Stimulated activated CD4-positive, alpha-beta T cell treated with anti-CD3 and anti-CD28 coated beads, TNF-alpha, amount 100 ng/mL, for 24 hours (primary cell): ENCODE measurements around the gene SREBF2.
A peak's percentile ranks its signal among the peaks of the same experiment; 100 is the strongest.

Experiments
- DNase-seq, 3 experiments: peaks; one replicate each; pipeline ENCODE4 v3.0.0-alpha.2; 2020; ENCODE audit warnings: low read depth in 3 of 3

The SREBF2 gene

GRCh38 chr22:41832553-41833368 lies at the start of gene SREBF2:
TSS of gene SREBF2 (plus strand) at chr22:41833105. CDS start at chr22:41833271, 166 bp downstream.
- peak; percentile 97 to 99 (median 98) for DNase-seq

DNA sequence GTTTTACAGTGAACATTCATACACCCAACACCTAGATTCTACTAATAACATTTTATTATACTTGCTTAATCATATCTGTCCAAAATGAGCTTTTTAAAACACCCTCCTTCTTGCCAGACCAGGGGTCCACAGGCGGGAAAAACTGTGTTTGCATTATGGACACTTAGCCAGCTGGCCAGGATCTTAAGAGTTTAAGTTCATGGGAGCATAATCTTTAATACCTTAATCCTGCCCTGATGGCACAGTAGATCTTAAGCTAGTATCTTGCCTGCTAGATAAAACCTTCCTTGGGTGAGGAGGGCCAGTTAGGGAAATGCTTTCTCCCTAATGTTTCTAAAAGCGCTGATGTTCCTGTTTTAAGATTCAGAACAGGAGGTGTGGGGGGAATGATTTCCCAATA lies 45.6 kb upstream of the SREBF2 start:
- no peak for DNase-seq

GRCh38 chr22:41793871-41794270 lies 39.0 kb upstream of the SREBF2 start:
- DNase-seq: no peak

DNA sequence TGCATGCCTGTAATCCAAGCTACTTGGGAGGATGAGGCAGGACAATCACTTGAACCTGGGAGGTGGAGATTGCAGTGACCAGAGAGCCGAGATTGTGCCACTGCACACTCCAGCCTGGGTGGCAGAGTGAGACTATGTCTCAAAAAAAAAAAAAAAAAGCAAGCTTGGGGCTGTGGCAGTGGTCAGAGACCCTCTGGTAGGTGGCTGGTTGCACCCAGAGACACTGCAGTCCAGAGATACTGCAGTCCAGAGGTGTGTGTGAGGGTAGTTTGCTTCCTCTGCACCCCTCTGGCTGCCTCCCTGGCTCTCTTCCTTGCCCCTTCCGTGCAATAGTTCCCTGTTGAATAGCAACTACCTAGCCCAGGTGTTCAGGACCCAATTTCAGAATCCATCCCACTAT lies 34.2 kb upstream of the SREBF2 start:
- DNase-seq: no peak

DNA sequence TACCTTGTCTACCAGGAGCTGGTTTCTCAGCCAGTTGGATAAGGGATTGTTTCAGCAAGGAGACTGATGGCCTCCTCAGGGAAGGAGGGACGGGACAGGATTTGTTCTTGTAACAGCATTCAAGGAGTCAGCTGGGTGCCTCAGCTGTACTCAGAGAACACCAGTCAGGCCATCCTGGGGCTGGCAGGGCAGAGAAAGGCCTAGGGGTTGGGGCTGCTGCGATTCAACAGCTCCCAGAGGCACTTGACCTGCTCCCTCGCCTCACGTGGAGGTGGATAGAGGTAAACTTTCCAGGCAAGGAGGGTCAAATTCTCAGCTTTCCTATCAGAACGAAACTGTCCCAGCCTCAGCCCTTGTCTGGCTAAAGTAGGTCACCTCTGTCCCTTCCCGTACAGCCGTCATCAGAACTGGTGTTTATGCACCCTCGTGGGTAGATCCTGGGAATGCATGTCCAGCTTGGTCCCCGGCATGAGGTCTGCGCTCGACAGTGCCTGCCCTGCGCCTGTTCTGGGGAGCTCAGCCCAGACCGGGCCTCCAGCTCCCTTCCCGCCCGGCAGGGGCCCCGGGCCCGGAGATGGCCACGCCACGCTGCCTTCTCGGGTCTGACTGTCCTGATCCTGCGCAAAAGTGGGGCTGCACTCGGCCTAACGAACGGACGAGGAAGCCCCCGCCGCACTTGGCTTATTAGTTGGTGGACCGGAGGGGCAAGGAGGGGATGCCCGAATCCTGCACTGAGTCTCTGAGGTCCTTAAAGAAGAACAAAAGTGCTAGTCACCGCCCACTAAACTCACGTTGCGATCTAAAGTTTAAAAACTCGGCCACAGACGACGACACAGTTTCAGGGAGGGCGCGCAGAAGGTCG lies 33.2 kb upstream of the SREBF2 start:
- DNase-seq: peak in 1 of 3 experiments; percentile 18

DNA sequence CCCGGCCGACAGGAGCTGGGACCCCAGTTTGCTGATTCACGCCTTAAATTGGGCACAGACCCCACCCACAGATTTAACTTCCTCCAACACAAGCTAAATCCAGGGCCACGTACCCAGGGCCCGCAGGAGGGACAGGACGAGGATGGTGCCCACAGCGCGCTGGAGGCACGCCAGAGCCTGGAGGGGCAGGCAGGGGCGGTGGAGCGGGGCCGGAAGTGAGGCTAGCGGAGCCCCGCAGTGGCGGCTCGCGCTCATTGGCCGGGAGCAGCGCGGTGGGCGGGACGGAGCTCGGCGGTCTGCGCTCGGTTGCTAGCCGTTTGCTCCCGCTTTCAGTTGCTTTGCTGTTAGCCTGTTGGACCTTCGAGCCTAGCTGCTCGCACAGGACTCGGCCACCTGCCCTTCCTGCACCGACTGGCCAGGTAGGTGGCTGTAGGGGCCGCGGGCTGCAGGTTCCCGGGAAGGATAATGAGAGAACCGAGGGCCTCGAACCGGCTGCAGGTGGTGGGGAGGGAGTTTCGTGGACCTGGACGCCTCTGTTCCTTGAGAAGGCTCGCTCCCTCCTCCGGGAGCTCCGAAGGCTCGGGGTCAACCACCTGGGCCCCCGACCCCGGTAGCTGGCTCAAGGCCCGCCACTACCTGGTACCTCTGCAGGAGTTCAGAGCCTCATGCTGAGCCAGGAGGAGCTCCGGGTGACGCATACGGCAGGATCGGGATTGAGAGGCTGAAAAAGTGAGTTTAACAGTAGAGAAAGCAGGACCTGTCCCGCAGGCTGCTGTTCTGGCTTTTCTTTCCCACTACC lies 32.4 kb upstream of the SREBF2 start, which contains the start of gene CCDC134:
Gene CCDC134, plus strand, starts transcription at position 332 of the 799 bp plus-strand sequence. CDS start 8,212 bp downstream, outside the sequence.
- DNase-seq: peak; percentile 80 to 91 (median 82)

GRCh38 chr22:41801147-41801819 lies 31.6 kb upstream of the SREBF2 start:
- DNase-seq: no peak

DNA sequence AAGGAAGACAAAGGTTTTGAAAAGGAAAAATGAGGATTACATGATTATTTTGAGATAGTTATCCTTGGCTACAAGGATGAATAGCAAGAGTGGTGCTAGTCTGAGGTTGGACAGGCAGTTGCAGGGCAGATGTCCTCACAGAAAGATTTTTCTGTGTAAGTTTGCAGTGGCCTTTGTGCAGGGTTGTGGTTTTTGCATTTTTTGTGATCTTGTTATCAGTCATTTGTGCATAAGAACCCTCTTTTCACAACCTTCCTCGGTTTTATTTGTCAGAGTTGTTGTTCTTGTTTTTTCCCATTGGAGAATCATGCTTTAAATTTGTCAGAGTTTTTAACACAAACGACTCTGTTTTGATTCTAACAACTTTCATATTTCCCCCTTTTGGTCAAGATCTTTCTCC lies 31.0 kb upstream of the SREBF2 start:
- no peak for DNase-seq

DNA sequence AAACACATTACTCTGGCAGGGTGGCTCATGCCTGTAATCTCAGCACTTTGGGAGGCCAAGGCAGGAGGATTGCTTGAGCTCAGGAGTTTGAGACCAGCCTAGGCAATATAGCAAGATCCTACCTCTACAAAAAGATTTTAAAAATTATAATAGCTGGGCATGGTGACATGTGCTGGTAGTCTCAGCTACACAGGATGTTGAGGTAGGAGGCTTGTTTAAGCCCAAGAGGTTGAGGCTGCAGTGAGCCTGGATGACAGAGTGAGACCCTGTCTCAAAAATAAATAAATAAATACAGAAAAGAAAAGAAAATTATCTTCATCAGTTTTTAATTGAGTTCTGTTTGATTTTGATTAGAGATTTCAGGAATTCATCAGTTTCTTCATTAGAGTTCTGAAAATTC lies 27.3 kb upstream of the SREBF2 start:
- DNase-seq: no peak

DNA sequence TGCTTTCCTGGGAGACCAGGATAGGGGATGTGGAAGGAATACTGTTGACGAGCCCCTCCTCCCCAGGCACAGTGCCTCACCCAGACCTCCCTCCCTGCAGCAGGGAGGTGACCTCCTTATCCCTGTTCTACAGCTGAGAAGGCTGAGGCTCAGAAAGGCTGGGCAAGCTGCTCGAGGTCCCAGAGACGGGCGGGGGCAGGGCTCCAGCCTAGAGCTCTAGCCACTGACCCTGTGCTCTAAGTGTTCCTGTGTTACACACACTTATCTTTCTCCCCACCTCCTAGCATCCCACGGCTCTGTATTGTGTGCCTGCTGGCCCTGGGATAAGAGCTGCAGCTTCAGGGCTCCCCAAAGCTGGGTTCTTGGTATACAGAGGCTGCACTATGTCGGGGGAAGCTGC lies 24.5 kb upstream of the SREBF2 start:
- DNase-seq: no peak

DNA sequence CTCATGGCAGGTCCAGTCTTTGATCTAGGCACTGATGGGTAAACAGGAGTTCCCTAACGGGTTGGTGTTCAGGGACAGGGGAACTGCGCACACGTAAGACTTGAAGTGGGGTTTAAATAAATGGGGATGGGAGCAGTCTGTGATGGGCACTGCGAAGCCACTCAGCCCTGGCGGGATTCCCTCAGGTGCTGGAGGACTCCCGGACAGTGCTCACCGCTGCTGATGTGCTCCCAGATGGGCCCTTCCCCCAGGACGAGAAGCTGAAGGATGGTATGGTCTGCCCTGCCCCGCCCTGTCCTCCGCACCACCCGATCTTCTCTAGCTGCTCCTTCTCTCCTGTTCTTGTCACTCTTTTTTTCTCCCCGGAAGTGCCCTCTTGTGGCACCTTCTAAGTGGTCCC lies 22.9 kb upstream of the SREBF2 start:
- DNase-seq: no peak

DNA sequence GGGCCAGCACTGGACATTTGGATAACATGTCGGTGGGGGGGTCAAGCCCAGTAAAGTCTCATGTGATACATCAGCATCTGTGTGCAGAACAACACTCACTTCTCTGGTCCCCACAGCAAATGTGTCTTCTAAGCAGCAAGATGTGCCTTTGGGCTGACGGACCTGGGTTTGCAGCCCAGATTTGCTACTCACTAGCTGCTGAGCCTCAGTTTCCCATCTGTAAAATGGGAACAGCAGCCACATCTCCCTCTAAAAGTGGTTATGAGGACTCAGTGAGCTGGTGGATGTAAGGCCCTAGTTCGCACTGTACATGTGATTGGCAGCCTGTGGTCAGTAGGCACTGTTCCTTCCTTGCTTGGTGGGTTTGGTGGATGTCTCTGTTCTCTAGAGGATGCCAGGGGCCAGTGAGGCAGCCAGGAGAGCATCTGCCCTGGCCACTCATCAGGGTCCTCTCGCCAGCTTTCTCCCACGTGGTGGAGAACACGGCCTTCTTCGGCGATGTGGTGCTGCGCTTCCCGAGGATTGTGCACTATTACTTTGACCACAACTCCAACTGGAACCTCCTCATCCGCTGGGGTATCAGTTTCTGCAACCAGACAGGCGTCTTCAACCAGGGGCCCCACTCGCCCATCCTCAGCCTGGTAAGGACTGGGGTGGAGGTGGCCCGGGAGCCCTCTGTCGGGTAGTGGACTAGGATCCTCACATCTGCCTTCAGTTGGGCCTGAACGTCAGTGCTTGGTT lies 19.9 kb upstream of the SREBF2 start:
- no peak for DNase-seq

GRCh38 chr22:41813726-41814410 lies 19.0 kb upstream of the SREBF2 start:
- DNase-seq: no peak

DNA sequence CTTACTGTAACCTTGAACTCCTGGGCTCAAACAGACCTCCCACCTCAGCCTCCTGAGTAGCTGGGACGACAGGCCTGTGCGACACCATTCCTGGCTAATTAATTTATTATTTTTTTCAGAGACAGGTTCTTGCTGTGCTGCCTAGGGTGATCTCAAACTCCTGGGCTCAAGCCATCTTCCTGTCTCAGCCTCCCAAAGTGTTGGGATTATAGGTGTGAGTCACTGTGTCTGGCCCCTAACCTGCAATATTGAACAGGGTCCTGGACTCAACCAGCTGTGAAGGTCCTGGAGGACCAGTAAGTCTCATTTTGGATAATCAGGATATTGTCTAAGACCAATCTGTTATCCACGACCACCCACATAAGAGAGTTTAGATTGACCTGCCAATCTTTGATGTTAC lies 17.2 kb upstream of the SREBF2 start:
- DNase-seq: no peak

DNA sequence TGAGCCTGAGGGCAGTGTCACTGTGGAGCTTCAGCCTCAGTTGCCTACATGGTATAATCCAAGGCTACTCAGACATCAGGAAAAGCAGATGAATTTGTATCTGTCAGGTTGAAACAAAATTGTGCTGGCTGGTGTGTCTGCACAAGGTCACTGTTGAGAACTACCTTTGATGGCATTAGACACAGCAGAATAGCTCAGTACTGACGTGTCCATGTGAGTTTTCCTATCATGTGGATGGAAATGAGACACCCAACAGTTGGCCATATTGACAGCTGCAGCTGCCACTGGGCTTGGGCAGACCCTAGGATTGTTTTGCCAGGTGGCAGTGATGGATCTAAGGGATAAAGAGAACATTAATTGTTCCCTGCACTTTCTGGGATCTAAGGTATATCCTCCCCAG lies 16.7 kb upstream of the SREBF2 start:
- DNase-seq: no peak

DNA sequence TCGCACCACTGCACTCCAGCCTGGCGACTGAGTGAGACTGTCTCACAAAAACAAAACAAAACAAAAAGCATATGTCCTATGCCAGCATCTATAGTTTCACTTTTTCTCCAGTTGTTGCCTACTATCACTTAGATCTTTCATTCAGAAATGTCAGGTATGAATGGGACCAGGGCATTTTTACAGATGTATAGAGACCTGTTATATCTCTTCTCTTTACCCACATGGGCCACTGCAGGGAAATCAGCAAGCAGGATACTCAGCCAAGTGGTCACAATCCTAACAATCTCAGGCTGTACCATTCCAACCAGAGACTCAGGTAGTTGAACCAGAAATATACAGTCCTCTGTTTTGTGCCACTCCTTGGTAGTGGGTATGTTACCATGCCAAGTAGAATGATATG lies 16.0 kb upstream of the SREBF2 start:
- no peak for DNase-seq

DNA sequence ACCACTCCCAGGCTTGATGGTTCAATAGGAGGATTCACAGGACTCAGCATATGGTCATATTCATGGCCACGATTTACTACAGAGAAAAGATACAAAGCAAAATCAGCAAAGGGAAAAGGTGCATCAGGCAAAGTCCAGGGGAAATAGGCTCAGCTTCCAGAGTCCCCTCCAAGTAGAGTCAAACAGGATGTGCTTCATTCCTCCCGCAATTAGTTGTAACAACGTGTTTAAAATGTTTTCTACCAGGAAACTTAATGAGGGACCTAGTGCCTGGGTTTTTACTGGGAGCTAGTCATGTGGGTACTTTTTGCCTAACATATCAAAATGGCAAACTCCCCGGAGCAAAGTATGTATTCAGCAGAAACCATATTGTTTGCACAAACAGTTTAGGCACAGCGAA lies 14.9 kb upstream of the SREBF2 start:
- no peak for DNase-seq

- DNase-seq: no peak
These were observed 14.3 kb upstream of the SREBF2 start for GRCh38 chr22:41818596-41818995.

DNA sequence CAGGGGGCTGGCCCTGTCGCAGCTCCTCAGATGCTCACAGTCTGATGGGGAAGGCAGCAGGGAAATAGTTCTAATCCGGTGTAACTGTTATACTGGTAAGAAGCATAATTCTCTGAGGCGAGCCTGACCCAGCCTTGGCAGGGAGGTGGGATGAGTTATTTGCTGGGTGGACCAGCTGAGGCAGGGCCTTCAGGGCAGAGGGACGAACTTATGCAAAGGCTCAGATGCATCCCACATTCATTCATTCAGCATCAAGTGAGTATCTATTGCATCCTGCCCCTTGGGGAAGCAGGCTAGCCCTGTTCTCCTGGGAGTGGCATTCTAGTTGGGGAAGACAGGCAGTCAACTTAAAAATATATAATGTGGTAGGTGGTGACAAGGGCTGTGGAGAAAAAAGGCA lies 13.6 kb upstream of the SREBF2 start:
- no peak for DNase-seq

DNA sequence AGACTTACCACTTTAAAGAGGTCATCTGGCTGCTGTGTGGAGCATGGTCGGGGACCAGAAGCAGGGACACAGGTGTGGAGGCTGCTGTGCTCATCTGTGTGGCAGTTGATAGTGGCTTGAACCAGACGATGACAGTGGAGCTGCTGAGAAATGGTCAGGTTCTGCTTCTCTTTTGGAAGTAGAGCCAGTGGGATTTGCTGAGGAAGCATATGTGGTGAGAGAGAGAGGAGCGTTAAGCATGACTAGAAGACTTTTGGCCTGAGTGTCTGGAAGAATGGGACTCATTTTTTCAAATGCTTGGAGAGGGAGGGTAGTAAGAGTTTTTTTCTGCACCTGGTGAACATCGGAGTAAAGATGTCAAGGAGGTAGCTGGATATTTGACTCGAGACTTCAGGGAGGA lies 12.5 kb upstream of the SREBF2 start:
- no peak for DNase-seq
